ENCODE measurements around the gene RAD51B. TPM values are rescaled to one million over a fixed set of nuclear protein-coding genes. Genes with fewer than 3 reads are reported as not detected.

The RAD51B gene
- total and polyA plus RNA-seq, 3 donors from 2014 or later: 5.5 to 22.5 (median 19.1) TPM

DNA sequence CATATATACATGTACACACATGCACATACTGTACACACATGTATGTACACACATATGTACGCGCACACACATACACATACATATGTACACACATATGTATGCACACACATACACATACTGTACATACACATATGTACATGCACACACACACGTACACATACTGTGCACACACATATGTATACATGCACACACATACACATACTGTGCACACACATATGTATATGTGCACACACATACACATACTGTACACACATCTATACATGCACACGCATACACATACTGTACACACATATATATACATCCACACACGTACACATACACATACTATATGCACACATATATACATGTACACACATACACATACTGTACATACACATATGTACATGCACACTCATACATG, 853.9 kb downstream of the RAD51B start:
- H3K27me3 ChIP-seq: no peaks in the 10 kb centered on the region
- H3K4me3 ChIP-seq: no peak overlapping the region
- no peaks in the 10 kb centered on the region for H3K9me3 ChIP-seq
- peaks cover 28% of the 10 kb centered on the region for H3K4me1 ChIP-seq
- no peaks in the 10 kb centered on the region for H3K36me3 ChIP-seq (ENCODE audit: low read depth, missing control alignments)
- TF ChIP-seq, protein P1, sequence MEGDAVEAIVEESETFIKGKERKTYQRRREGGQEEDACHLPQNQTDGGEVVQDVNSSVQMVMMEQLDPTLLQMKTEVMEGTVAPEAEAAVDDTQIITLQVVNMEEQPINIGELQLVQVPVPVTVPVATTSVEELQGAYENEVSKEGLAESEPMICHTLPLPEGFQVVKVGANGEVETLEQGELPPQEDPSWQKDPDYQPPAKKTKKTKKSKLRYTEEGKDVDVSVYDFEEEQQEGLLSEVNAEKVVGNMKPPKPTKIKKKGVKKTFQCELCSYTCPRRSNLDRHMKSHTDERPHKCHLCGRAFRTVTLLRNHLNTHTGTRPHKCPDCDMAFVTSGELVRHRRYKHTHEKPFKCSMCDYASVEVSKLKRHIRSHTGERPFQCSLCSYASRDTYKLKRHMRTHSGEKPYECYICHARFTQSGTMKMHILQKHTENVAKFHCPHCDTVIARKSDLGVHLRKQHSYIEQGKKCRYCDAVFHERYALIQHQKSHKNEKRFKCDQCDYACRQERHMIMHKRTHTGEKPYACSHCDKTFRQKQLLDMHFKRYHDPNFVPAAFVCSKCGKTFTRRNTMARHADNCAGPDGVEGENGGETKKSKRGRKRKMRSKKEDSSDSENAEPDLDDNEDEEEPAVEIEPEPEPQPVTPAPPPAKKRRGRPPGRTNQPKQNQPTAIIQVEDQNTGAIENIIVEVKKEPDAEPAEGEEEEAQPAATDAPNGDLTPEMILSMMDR (IDR thresholded peaks at IDR 0.05): no peak
- no peak for TF ChIP-seq POLR2A (IDR thresholded peaks at IDR 0.05)
- WGBS, 2 donors: 57 to 92% methylated on average over 5 of the region's 5 CpGs
- H3K27ac ChIP-seq: no peak overlapping the region
- intact Hi-C loops (cut with DNase I; ENCODE audit: low total_unique reads): no loop called here
- no peak for DNase-seq

- H3K9me3 ChIP-seq: no peaks in the 10 kb centered on the region
- TF ChIP-seq POLR2A (IDR thresholded peaks at IDR 0.05): no peak
- TF ChIP-seq, protein P1 (IDR thresholded peaks at IDR 0.05): no peak
- no peak overlapping the region for H3K4me3 ChIP-seq
- no peaks in the 10 kb centered on the region for H3K36me3 ChIP-seq (ENCODE audit: low read depth, missing control alignments)
- H3K27me3 ChIP-seq: no peaks in the 10 kb centered on the region
- DNase-seq: no peak
- intact Hi-C loops (cut with DNase I; ENCODE audit: low total_unique reads): no loop called here
- H3K27ac ChIP-seq: no peak overlapping the region
- WGBS, 2 donors: 85 to 93% methylated on average over 5 of the region's 5 CpGs
- H3K4me1 ChIP-seq: peaks cover 18% of the 10 kb centered on the region
Measured at GRCh38 chr14:68674538-68675232, 855.1 kb downstream of the RAD51B start.

DNA sequence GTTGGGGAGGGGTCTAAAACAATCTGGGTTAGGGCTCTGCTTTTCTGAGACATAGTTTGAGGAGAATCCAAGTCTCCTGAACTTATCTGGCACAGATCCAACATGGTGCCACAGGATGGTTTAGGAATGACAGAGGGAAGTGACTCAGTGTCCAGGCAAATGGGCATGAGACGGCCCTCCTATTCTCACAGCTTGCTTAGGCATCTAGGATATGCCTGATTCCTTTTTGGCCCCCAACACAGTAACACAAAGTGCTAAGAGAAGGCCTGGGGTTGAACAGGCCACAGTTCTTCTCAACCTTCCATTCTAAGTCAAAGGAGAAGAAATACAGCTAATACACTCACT, 855.6 kb downstream of the RAD51B start:
- intact Hi-C loops (cut with DNase I; ENCODE audit: low total_unique reads): no loop called here
- 85 to 100% methylated on average over 1 of the region's 1 CpG for WGBS, 2 donors

DNA sequence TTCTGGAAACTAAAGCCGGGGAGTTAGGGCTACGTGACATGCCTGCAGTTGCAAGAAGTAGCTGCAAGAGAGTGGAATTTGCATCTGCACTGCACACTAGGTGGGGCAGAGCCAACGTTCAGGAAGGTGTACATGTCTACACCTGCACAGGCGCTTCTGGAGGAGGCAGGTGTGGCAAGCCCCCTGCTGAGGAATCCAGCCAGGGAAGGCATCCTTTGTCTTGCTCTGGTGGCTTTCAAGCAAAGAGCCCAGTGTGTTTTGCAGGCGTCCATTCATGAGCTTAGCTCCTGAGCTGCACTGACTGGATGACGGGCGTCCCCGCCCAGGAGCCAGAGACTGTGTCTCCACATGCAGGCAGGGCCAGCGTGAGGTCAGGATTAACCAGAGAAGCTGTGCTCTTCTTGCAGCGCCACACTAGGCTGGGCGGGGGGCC, 856.9 kb downstream of the RAD51B start:
- H3K27ac ChIP-seq: no peak overlapping the region
- 79 to 87% methylated on average over 8 to 10 of the region's 11 CpGs for WGBS, 2 donors
- intact Hi-C loops (cut with DNase I; ENCODE audit: low total_unique reads): no loop called here
- no peak overlapping the region for H3K4me3 ChIP-seq
- TF ChIP-seq, protein P1 (IDR thresholded peaks at IDR 0.05): no peak
- no peak for TF ChIP-seq POLR2A (IDR thresholded peaks at IDR 0.05)
- peaks cover 17% of the 10 kb centered on the region for H3K4me1 ChIP-seq
- H3K36me3 ChIP-seq (ENCODE audit: low read depth, missing control alignments): no peaks in the 10 kb centered on the region
- H3K27me3 ChIP-seq: no peaks in the 10 kb centered on the region
- H3K9me3 ChIP-seq: no peaks in the 10 kb centered on the region
- DNase-seq: no peak

More for the DNA sequence above, 855.6 kb downstream of the RAD51B start:
- no peak overlapping the region for H3K27ac ChIP-seq
- H3K27me3 ChIP-seq: no peaks in the 10 kb centered on the region
- no peaks in the 10 kb centered on the region for H3K36me3 ChIP-seq (ENCODE audit: low read depth, missing control alignments)
- no peak for DNase-seq
- no peaks in the 10 kb centered on the region for H3K9me3 ChIP-seq
- no peak overlapping the region for H3K4me3 ChIP-seq
- H3K4me1 ChIP-seq: peaks cover 13% of the 10 kb centered on the region
- TF ChIP-seq, protein P1 (IDR thresholded peaks at IDR 0.05): no peak
- TF ChIP-seq POLR2A (IDR thresholded peaks at IDR 0.05): no peak

GRCh38 chr14:68677476-68677875, 857.9 kb downstream of the RAD51B start:
- peaks cover 16% of the 10 kb centered on the region for H3K4me1 ChIP-seq
- no peak for TF ChIP-seq POLR2A (IDR thresholded peaks at IDR 0.05)
- TF ChIP-seq, protein P1 (IDR thresholded peaks at IDR 0.05): no peak
- WGBS, 2 donors: 84 to 91% methylated on average over 7 of the region's 7 CpGs
- no peak overlapping the region for H3K27ac ChIP-seq
- H3K27me3 ChIP-seq: no peaks in the 10 kb centered on the region
- intact Hi-C loops (cut with DNase I; ENCODE audit: low total_unique reads): no loop called here
- no peaks in the 10 kb centered on the region for H3K9me3 ChIP-seq
- DNase-seq: no peak
- H3K36me3 ChIP-seq (ENCODE audit: low read depth, missing control alignments): no peaks in the 10 kb centered on the region
- H3K4me3 ChIP-seq: no peak overlapping the region
